ENCODE results near the gene ADNP2. TPM values are rescaled to one million over a fixed set of nuclear protein-coding genes. Genes with fewer than 3 reads are reported as not detected.

ADNP2 gene
- total RNA-seq, 1 experiment from 2014 or later: 23.2 TPM

DNA sequence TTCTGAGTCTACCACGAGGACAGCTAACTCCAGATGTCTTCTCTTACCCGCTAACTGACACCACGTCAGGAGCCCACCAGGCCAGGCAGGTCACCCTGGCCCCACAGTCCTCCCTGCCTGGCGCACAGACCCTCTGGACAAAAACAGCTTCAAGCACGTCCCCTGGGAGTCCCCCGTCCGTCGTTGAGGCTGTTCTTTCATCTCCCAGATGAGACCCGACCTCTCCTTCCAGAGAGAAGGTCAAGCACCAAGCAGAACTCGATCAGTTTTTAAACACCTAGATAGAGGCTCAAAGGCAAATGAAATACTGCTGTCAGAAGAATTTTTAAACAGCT is 80.4 kb downstream of the ADNP2 start:
- ATAC-seq: no peak
- H3K79me2 ChIP-seq (ENCODE audit: low read length): no peaks in the 10 kb centered on the region

More for the DNA sequence above, 80.4 kb downstream of the ADNP2 start:
- no peak overlapping the region for H2AFZ ChIP-seq (ENCODE audit: low read length)
- no TSS peak for BruUV-seq (replicated peaks)
- H3K27me3 ChIP-seq (ENCODE audit: low read length): no peaks in the 10 kb centered on the region
- no peak overlapping the region for H3K4me2 ChIP-seq (ENCODE audit: low read length)
- H3K9me2 ChIP-seq (replicated peaks; ENCODE audit: low read length): no peaks in the 10 kb centered on the region
- no peak for DNase-seq
- no peak overlapping the region for H3K4me3 ChIP-seq (ENCODE audit: low read length)
- TF ChIP-seq, protein P1, sequence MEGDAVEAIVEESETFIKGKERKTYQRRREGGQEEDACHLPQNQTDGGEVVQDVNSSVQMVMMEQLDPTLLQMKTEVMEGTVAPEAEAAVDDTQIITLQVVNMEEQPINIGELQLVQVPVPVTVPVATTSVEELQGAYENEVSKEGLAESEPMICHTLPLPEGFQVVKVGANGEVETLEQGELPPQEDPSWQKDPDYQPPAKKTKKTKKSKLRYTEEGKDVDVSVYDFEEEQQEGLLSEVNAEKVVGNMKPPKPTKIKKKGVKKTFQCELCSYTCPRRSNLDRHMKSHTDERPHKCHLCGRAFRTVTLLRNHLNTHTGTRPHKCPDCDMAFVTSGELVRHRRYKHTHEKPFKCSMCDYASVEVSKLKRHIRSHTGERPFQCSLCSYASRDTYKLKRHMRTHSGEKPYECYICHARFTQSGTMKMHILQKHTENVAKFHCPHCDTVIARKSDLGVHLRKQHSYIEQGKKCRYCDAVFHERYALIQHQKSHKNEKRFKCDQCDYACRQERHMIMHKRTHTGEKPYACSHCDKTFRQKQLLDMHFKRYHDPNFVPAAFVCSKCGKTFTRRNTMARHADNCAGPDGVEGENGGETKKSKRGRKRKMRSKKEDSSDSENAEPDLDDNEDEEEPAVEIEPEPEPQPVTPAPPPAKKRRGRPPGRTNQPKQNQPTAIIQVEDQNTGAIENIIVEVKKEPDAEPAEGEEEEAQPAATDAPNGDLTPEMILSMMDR (conservative IDR thresholded peaks at IDR 0.05; ENCODE audit: low read depth, low read length): no peak
- TF ChIP-seq EZH2 (IDR thresholded peaks at IDR 0.05; ENCODE audit: low read length, unreplicated experiment): no peak
- no peak for TF ChIP-seq EZH2phosphoT487 (IDR thresholded peaks at IDR 0.05; ENCODE audit: borderline replicate concordance, low read length)
- no peak overlapping the region for H3K27ac ChIP-seq (ENCODE audit: low read length)
- no peaks in the 10 kb centered on the region for H4K20me1 ChIP-seq (ENCODE audit: low read length)
- ChIA-PET CTCF (no interaction called here), POLR2A (ENCODE audit: unreplicated experiment) (no interaction called here)
- H3K9me3 ChIP-seq (ENCODE audit: low read length): no peaks in the 10 kb centered on the region
- H3K9ac ChIP-seq (ENCODE audit: low read length): no peak overlapping the region
- H3K4me1 ChIP-seq (ENCODE audit: insufficient read depth, low read length): no peaks in the 10 kb centered on the region
- intact Hi-C loops (cut with micrococcal nuclease): no loop called here
- H3K36me3 ChIP-seq (ENCODE audit: low read depth, low read length): no peaks in the 10 kb centered on the region
- H3F3A ChIP-seq (ENCODE audit: low read length, unreplicated experiment): no peaks in the 10 kb centered on the region

Other genes with a start within 250 kb of the ADNP2 start
- gene SLC66A2, start 157.6 kb upstream of the ADNP2 start, total RNA-seq (2014; rRNA removed): 52.8 and 66.9 TPM in 2 replicates
- gene HSBP1L1, start 144.6 kb upstream of the ADNP2 start, total RNA-seq (2014; rRNA removed): 45.7 and 56.8 TPM in 2 replicates
- 148 and 159 TPM in 2 replicates for gene TXNL4A, start 120.7 kb upstream of the ADNP2 start, total RNA-seq (2014; rRNA removed)
- 38.9 and 50.7 TPM in 2 replicates for gene RBFA, start 74.8 kb upstream of the ADNP2 start, total RNA-seq (2014; rRNA removed)
- 5.1 and 5.4 TPM in 2 replicates for gene PARD6G, start 138.3 kb downstream of the ADNP2 start, total RNA-seq (2014; rRNA removed)